ENCODE results near the gene ZHX3. TPM values are rescaled to one million over a fixed set of nuclear protein-coding genes. Genes with fewer than 3 reads are reported as not detected.

ZHX3 gene
- total and polyA plus RNA-seq, 2 donors: 4.1 to 4.2 TPM

DNA sequence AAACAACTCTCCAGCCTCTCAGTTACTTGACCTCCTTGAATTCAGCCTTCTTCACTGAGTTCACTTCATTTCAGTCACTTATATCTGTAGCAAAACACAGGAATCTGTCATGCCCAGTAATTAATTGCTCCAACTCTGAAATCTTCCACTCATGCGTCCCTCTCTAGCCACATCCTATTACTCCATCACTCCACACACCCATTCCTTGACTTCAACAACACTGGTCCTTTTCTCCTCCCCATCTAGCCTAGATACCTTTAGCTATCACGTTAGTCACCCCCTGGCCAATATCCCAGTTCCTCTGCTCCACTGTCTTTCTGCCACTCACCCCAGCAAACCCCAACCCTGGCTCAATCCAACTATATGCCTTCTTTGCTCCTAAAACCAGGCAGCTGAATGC, 7.7 kb downstream of the ZHX3 start:
- H3K4me3 ChIP-seq (ENCODE audit: low read length in 2 of 2): no peak overlapping the region
- H3K36me3 ChIP-seq (ENCODE audit: control insufficient read depth in 2 of 2, insufficient read depth in 2 of 2, low read length in 1 of 2): no peaks in the 10 kb centered on the region
- no peak for DNase-seq (ENCODE audit: low read depth in 6 of 9, low spot score in 9 of 9)
- WGBS: 96% methylated on average over 2 of the region's 2 CpGs
- no peak overlapping the region for H3K27ac ChIP-seq (ENCODE audit: low read depth in 1 of 2, low read length in 1 of 2)
- no peaks in the 10 kb centered on the region for H3K4me1 ChIP-seq (ENCODE audit: control insufficient read depth in 2 of 2, insufficient read depth in 2 of 2, low read length in 2 of 2)
- no peaks in the 10 kb centered on the region for H3K9me3 ChIP-seq (ENCODE audit: control insufficient read depth in 2 of 2, insufficient read depth in 1 of 2, low read length in 1 of 2)
- H3K27me3 ChIP-seq (ENCODE audit: control insufficient read depth in 2 of 2, insufficient read depth in 1 of 2, low read length in 1 of 2): no peaks in the 10 kb centered on the region

DNA sequence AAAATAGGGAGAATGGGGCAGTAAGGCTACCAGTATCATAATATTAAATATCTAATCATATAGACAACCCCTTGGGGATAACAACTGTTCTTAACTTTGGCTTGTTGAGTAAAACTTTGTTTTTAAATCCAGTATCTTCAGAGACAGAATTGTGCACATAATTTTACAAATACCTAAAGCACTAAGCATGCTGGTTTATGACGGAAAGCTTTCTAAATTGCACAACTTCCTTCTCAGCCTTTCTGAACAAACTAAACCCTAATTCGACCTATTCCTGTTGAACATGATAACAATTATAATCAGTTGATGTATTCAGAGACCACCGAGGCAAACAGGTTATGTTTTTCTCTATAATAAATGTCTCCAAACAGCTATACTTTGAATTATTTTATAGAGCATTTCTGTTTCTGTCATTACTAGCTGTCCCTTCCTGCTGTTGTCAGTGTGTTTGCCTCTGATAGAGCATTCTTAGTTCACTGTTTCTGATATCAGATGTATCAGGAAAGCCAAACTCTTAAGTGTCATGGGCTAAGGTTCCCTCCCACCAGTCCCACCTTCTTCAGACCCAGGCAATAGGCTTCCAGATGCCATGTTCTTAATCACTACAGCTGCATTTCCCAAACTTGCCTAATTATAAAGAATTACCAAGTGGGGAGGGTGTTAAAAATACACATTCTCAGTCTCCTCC, 8.7 kb downstream of the ZHX3 start:
- no peaks in the 10 kb centered on the region for H3K27me3 ChIP-seq (ENCODE audit: control insufficient read depth in 2 of 2, insufficient read depth in 1 of 2, low read length in 1 of 2)
- no peak overlapping the region for H3K27ac ChIP-seq (ENCODE audit: low read depth in 1 of 2, low read length in 1 of 2)
- 56% methylated on average over 3 of the region's 3 CpGs for WGBS

DNA sequence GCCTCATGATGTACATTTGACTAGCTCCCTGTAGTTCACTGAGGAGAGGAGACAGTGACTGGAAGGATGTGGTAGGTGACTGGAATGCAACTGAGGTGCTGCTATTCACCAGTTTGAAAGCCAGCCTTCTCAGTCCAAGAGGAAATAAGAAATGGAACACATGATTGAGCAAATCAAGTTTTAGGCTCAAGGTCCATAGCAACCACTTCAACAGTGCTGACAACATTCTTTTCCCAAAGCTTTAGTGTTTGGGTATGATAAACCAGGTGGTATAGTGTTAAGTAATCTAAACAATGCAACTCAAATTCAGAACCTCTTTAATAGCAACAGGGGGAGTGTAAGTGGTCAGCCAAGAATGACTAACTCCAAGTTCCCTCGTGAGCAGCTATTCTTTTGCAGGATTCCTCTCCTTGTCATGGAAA, 9.2 kb downstream of the ZHX3 start:
- Histone ChIP-seq H3K27me3 (ENCODE audit: control insufficient read depth in 2 of 2, insufficient read depth in 1 of 2, low read length in 1 of 2) (no peaks in the 10 kb centered on the region), H3K27ac (ENCODE audit: low read depth in 1 of 2, low read length in 1 of 2) (no peak overlapping the region), H3K36me3 (ENCODE audit: control insufficient read depth in 2 of 2, insufficient read depth in 2 of 2, low read length in 1 of 2) (no peaks in the 10 kb centered on the region), H3K4me1 (ENCODE audit: control insufficient read depth in 2 of 2, insufficient read depth in 2 of 2, low read length in 2 of 2) (peaks cover 0 to 7% of the 10 kb centered on the region in 2 donors), H3K9me3 (ENCODE audit: control insufficient read depth in 2 of 2, insufficient read depth in 1 of 2, low read length in 1 of 2) (no peaks in the 10 kb centered on the region), H3K4me3 (ENCODE audit: low read length in 2 of 2) (no peak overlapping the region)
- no peak for DNase-seq (ENCODE audit: low read depth in 6 of 9, low spot score in 9 of 9)
- WGBS: 90% methylated on average over 1 of the region's 1 CpG

More for the DNA sequence above, 8.7 kb downstream of the ZHX3 start:
- H3K4me3 ChIP-seq (ENCODE audit: low read length in 2 of 2): no peak overlapping the region
- H3K4me1 ChIP-seq (ENCODE audit: control insufficient read depth in 2 of 2, insufficient read depth in 2 of 2, low read length in 2 of 2): peaks cover 0 to 4% of the 10 kb centered on the region in 2 donors
- DNase-seq (ENCODE audit: low read depth in 6 of 9, low spot score in 9 of 9): no peak
- H3K36me3 ChIP-seq (ENCODE audit: control insufficient read depth in 2 of 2, insufficient read depth in 2 of 2, low read length in 1 of 2): no peaks in the 10 kb centered on the region
- no peaks in the 10 kb centered on the region for H3K9me3 ChIP-seq (ENCODE audit: control insufficient read depth in 2 of 2, insufficient read depth in 1 of 2, low read length in 1 of 2)

DNA sequence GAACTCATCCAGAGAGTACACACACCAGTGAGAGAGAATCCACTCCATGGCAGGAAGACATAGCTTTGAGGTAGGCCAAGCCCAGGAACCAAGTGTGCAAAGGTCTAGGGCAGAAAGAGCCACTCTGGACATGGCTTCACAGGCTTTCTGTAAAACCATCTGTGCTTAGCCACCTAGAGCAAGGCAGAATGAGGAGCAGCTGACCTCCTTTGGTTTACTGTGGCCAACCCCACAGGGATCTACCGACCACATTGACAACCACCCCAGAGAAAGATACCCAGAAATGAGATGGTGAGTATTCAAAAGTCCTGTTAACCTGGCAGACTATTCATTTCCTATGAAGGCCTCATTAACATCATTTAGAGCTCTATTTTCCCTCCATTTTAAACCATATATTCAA, 10.5 kb downstream of the ZHX3 start:
- no peak for DNase-seq (ENCODE audit: low read depth in 6 of 9, low spot score in 9 of 9)
- H3K36me3 ChIP-seq (ENCODE audit: control insufficient read depth in 2 of 2, insufficient read depth in 2 of 2, low read length in 1 of 2): no peaks in the 10 kb centered on the region
- 100% methylated on average over 1 of the region's 1 CpG for WGBS
- peaks cover 0 to 7% of the 10 kb centered on the region in 2 donors for H3K4me1 ChIP-seq (ENCODE audit: control insufficient read depth in 2 of 2, insufficient read depth in 2 of 2, low read length in 2 of 2)
- H3K9me3 ChIP-seq (ENCODE audit: control insufficient read depth in 2 of 2, insufficient read depth in 1 of 2, low read length in 1 of 2): no peaks in the 10 kb centered on the region
- no peaks in the 10 kb centered on the region for H3K27me3 ChIP-seq (ENCODE audit: control insufficient read depth in 2 of 2, insufficient read depth in 1 of 2, low read length in 1 of 2)
- no peak overlapping the region for H3K4me3 ChIP-seq (ENCODE audit: low read length in 2 of 2)
- H3K27ac ChIP-seq (ENCODE audit: low read depth in 1 of 2, low read length in 1 of 2): no peak overlapping the region

DNA sequence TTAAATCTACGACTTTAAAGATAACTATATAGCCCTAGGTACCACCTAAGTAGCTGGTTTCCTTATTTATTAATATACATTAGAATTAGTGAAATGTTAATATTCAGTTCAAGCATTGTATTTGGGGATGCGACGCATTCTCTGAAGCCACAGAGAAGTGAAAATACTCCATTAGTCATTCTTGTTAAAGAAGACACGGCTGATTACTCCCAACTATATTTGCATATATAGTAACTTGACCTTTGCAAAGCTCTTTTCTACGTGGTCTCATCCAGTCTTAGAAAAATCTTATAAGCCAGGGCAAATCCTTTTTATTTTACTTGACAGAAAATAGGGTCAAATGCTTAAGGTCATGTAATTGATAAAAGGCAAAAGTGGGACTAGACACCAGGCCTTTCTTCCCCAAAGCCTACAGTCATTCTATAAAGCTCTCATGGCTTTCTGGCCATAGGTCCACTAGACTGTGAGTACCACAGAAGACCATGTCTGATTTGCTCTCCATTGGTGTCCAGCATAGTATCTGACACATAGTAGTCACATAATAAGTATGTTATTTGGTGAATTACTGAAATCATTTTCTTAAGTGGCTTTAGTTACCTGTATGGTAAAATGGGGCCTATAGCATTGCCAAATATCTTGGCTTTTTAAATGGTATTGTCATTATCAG, 11.3 kb downstream of the ZHX3 start:
- no peaks in the 10 kb centered on the region for H3K27me3 ChIP-seq (ENCODE audit: control insufficient read depth in 2 of 2, insufficient read depth in 1 of 2, low read length in 1 of 2)
- 96% methylated on average over 5 of the region's 5 CpGs for WGBS
- DNase-seq (ENCODE audit: low read depth in 6 of 9, low spot score in 9 of 9): no peak
- H3K36me3 ChIP-seq (ENCODE audit: control insufficient read depth in 2 of 2, insufficient read depth in 2 of 2, low read length in 1 of 2): no peaks in the 10 kb centered on the region
- H3K4me3 ChIP-seq (ENCODE audit: low read length in 2 of 2): no peak overlapping the region
- no peaks in the 10 kb centered on the region for H3K9me3 ChIP-seq (ENCODE audit: control insufficient read depth in 2 of 2, insufficient read depth in 1 of 2, low read length in 1 of 2)
- no peak overlapping the region for H3K27ac ChIP-seq (ENCODE audit: low read depth in 1 of 2, low read length in 1 of 2)
- peaks cover 0 to 7% of the 10 kb centered on the region in 2 donors for H3K4me1 ChIP-seq (ENCODE audit: control insufficient read depth in 2 of 2, insufficient read depth in 2 of 2, low read length in 2 of 2)

DNA sequence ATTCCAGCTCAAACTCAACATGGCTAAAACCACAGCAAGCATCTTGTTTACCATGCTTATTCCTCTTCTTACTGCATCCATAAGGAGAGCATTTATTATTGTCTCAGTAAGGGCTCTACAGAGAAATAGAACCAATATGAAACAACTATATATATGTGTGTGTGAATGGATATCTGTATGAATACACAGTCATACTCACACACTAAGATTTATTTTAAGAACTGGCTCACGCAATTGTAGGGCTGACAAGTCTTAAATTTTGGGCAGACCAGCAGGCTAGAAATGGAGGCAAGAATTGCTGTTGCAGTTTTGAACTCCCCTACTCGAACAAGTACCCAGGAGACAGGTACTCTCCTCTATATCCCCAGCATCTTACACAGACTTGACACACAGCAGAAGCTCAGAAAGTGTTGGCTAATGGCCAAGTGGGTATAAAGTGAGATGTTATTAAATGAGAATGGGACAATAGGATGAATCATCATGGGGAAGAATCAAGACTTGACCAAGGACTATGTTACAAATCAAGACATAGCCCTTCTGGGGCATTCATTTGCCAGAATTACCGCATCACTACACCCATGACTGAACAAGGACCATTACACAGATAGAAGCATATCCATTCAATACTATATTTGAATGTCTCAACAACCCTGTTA, 13.0 kb downstream of the ZHX3 start:
- no peak for DNase-seq (ENCODE audit: low read depth in 6 of 9, low spot score in 9 of 9)
- Histone ChIP-seq H3K27ac (ENCODE audit: low read depth in 1 of 2, low read length in 1 of 2) (no peak overlapping the region), H3K9me3 (ENCODE audit: control insufficient read depth in 2 of 2, insufficient read depth in 1 of 2, low read length in 1 of 2) (no peaks in the 10 kb centered on the region), H3K36me3 (ENCODE audit: control insufficient read depth in 2 of 2, insufficient read depth in 2 of 2, low read length in 1 of 2) (no peaks in the 10 kb centered on the region), H3K4me1 (ENCODE audit: control insufficient read depth in 2 of 2, insufficient read depth in 2 of 2, low read length in 2 of 2) (peaks cover 0 to 7% of the 10 kb centered on the region in 2 donors), H3K27me3 (ENCODE audit: control insufficient read depth in 2 of 2, insufficient read depth in 1 of 2, low read length in 1 of 2) (no peaks in the 10 kb centered on the region), H3K4me3 (ENCODE audit: low read length in 2 of 2) (no peak overlapping the region)
- WGBS: 98% methylated on average over 3 of the region's 3 CpGs

DNA sequence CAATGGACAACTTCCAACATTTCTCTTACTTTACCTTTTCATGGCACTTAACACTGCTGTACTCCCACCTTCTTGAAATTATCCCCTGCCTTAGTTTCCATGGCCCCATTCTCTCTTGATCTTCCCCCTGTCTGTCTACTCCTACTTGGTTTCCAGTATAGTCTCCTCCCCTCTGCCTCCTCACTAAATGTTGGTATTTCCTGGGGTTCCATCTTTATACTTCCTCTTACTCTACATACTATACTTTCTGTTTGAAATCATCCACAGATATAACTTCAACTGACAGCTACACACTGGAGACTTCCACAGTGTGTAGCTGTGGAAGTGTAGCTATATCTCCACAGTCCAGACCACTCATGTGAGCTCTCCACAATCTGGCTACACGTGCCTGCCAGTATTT, 13.5 kb downstream of the ZHX3 start:
- H3K36me3 ChIP-seq (ENCODE audit: control insufficient read depth in 2 of 2, insufficient read depth in 2 of 2, low read length in 1 of 2): no peaks in the 10 kb centered on the region
- no peaks in the 10 kb centered on the region for H3K9me3 ChIP-seq (ENCODE audit: control insufficient read depth in 2 of 2, insufficient read depth in 1 of 2, low read length in 1 of 2)
- DNase-seq (ENCODE audit: low read depth in 6 of 9, low spot score in 9 of 9): no peak
- H3K4me3 ChIP-seq (ENCODE audit: low read length in 2 of 2): no peak overlapping the region
- 86% methylated on average over 1 of the region's 1 CpG for WGBS
- no peaks in the 10 kb centered on the region for H3K27me3 ChIP-seq (ENCODE audit: control insufficient read depth in 2 of 2, insufficient read depth in 1 of 2, low read length in 1 of 2)
- no peak overlapping the region for H3K27ac ChIP-seq (ENCODE audit: low read depth in 1 of 2, low read length in 1 of 2)
- peaks cover 0 to 7% of the 10 kb centered on the region in 2 donors for H3K4me1 ChIP-seq (ENCODE audit: control insufficient read depth in 2 of 2, insufficient read depth in 2 of 2, low read length in 2 of 2)

DNA sequence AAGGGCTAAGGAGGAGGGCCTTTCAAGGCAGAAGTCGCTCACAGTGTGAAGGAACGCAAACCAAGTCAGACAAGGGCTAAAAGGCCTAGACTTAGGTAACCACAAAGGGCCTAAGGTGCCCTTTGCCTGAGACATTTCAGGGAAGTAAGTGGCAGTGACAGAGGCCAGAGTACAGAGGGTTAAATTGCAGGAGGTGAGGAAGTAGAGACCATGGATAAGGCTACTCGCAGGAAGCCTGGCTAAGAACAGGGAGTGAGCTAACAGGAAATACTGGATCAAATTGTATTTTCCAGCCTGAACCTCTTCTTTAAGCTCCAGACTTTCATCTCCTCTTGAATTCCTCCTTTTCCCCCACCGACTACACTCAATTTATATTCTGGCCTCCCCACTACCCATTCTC, 16.6 kb downstream of the ZHX3 start:
- Histone ChIP-seq H3K27me3 (ENCODE audit: control insufficient read depth in 2 of 2, insufficient read depth in 1 of 2, low read length in 1 of 2) (no peaks in the 10 kb centered on the region), H3K9me3 (ENCODE audit: control insufficient read depth in 2 of 2, insufficient read depth in 1 of 2, low read length in 1 of 2) (no peaks in the 10 kb centered on the region), H3K27ac (ENCODE audit: low read depth in 1 of 2, low read length in 1 of 2) (no peak overlapping the region), H3K4me1 (ENCODE audit: control insufficient read depth in 2 of 2, insufficient read depth in 2 of 2, low read length in 2 of 2) (peaks cover 0 to 7% of the 10 kb centered on the region in 2 donors), H3K36me3 (ENCODE audit: control insufficient read depth in 2 of 2, insufficient read depth in 2 of 2, low read length in 1 of 2) (no peaks in the 10 kb centered on the region), H3K4me3 (ENCODE audit: low read length in 2 of 2) (no peak overlapping the region)
- WGBS: 96% methylated on average over 4 of the region's 4 CpGs
- DNase-seq (ENCODE audit: low read depth in 6 of 9, low spot score in 9 of 9): no peak

DNA sequence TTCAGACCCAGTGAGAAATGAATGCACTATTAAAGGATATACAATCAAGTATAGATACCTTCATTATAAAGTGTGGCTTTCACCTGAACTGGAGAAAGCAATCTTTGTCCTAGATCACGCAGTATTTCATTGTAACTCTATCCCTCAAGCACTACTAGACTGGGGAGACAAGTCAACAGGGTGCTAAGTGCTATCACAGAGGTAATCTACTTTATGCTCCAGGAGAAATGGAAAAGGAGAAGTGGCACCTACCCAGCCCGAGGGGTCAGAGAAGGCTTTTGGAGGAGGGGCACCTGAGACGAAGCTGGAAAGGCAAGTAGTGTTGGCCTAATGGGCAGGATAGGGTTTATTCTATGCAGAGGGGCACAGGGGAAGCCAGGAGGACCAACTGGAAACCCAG, 17.1 kb downstream of the ZHX3 start:
- DNase-seq (ENCODE audit: low read depth in 6 of 9, low spot score in 9 of 9): no peak
- Histone ChIP-seq H3K27ac (ENCODE audit: low read depth in 1 of 2, low read length in 1 of 2) (no peak overlapping the region), H3K4me1 (ENCODE audit: control insufficient read depth in 2 of 2, insufficient read depth in 2 of 2, low read length in 2 of 2) (peaks cover 0 to 7% of the 10 kb centered on the region in 2 donors), H3K36me3 (ENCODE audit: control insufficient read depth in 2 of 2, insufficient read depth in 2 of 2, low read length in 1 of 2) (no peaks in the 10 kb centered on the region), H3K4me3 (ENCODE audit: low read length in 2 of 2) (no peak overlapping the region), H3K27me3 (ENCODE audit: control insufficient read depth in 2 of 2, insufficient read depth in 1 of 2, low read length in 1 of 2) (no peaks in the 10 kb centered on the region), H3K9me3 (ENCODE audit: control insufficient read depth in 2 of 2, insufficient read depth in 1 of 2, low read length in 1 of 2) (no peaks in the 10 kb centered on the region)
- WGBS: 89% methylated on average over 3 of the region's 3 CpGs

All from thymus (tissue), 11 donors.